Heart left ventricle (tissue), 13 donors: Measurements from ENCODE around the gene SLAIN1.

ENCODE experiments used
- CTCF ChIP-seq, 12 donors: fragments of 200-600 bp; sonication (generic) in 4 of 12; IDR thresholded peaks; one replicate each; pipeline versions ENCODE4 v1.5.0 to v1.8.0; 2018 to 2022; ENCODE audit warnings: antibody characterized with exemption in 12 of 12, mild to moderate bottlenecking in 5 of 12
- POLR2A ChIP-seq, 2 donors: fragments of 450-650 bp; IDR thresholded peaks; one replicate each; pipeline ENCODE4 v1.6.1; 2017; ENCODE audit warnings: antibody characterized with exemption in 2 of 2, mild to moderate bottlenecking in 2 of 2, moderate library complexity in 2 of 2
- donor health status: ischemic (EF 13 %, LVEDD 7.1; RV severe dilation, severe dysfunction).
- donor health status: DM: no; HTN: yes; CAD: no.
- donor health status: DM: no; HTN: no; CAD: no.
- donor health status: ischemic (EF 25% LVEDD 6.9; RV normal size, moderate dysfunction).
- donor health status: ischemic (EF 25% LVEDD 5.7; RV mildly dilated, moderate dysfunction).
- donor health status: ischemic (EF 35%, LVEDD 5.7; RV mildly dilated, moderate dysfunction).
- donor health status: nonischemic (EF 11% LVEDD 7.7; RV severe dilation, severe dysfunction).
- donor health status: DM: yes; HTN: yes; CAD: no.
- donor health status: PGD.
- donor health status: ischemic (EF 29% LVEDD 5.4; RV normal size, mild dysfunction).
- donor health status: nonischemic (EF 23%, LVEDD 6.1; RV moderate dilation, normal function).

- TF ChIP-seq CTCF (IDR thresholded peaks at IDR 0.05) (no peak), POLR2A (IDR thresholded peaks at IDR 0.05) (no peak)
These were observed 33.1 kb downstream of the SLAIN1 start for GRCh38 chr13:77730572-77730971.
